ENCODE results near the gene CRISPLD2. TPM values are rescaled to one million over a fixed set of nuclear protein-coding genes. Genes with fewer than 3 reads are reported as not detected.
"Not testable (repeated sequence)": the region's sequence is repeated elsewhere in the genome, so short reads cannot be mapped to it uniquely, and the experiment has no call there.

CRISPLD2 gene
- polyA plus RNA-seq, 3 donors: 6.1 to 7.6 (median 6.3) TPM

DNA sequence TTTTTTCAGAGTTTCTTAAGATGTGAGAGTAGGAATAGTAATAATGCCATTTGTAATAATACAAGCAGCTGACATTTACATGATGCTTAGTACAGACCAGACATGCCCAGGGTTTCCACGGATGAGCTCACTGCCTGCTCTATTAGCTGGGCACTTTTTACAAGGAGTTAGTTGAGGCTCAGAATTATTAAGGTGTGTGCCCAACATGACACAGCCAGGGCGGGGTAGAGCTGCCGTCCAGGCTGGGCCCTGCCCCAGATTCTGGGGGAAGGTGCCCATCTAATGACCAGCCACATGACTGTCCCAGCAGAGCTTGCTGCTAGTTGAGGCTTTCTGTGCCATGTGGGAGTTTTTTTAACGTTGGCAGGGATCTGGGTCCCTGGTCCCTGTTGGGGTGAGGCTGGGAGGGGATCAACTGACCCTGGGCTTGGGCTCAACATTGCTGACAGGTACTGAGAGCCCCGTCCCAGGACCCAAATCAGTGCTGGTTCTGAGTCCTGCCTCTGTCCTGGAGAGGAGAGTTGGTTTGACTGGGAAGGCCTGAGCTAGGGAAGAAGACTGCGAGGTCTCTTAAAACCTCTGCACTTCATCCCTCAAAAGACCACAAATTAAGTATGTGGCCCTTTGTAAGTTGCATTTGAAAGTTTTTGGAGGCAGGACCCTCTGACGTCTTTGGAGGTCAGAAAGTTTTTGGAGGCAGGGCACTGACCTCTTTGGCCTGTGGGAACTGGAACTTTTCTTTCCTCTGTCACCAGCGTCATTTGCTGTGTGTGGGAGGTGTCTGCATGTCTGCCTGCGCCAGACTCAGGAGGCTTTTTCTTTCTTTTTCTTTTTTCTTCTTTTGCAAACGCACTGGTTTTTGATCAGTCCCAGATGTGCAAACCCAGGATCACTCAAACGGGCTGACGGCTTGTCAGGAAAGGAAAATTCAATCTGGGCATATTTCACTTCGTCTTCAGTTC is 2.2 kb downstream of the CRISPLD2 start:
- DNase-seq (ENCODE audit: low read depth in 3 of 3, low spot score in 2 of 3): no peak

DNA sequence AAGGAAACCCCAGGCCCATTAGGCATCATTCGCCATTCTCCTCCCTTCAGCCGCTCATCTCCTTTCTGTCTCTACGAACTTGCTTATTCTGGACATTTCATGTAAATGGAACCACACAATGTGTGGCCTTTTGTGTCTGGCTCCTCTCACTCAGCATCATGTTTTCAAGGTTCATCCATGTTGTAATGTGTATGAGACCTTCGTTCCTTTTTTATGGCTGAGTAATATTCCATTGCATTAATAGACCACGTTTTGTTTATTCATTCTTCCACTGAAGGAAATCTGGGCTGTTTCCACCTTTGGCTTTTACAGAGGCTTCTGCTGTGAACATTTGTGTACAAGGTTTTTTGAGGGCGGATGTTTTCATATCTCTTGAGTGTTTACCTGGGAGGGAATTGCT is 3.2 kb downstream of the CRISPLD2 start:
- DNase-seq (ENCODE audit: low read depth in 3 of 3, low spot score in 2 of 3): no peak

DNA sequence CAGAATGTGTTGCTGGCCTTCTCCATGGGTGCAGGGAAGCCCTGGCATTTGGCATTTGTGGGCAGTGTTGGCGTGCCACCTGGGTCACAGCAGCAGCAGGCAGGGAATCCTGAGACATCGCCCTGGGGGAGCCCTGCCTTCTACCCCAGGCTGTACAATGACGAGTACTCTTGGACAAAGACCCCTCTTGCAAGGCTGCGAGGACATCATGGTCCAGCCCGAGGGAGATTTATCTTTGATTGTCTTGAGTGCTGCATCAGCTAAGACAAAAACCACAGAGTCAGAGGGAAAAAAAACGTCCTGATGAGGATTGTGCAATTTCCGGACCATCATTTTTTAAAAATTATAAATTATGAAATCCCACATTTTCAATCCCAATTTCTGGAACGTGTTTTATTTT is 3.7 kb downstream of the CRISPLD2 start:
- no peak for DNase-seq (ENCODE audit: low read depth in 3 of 3, low spot score in 2 of 3)

DNA sequence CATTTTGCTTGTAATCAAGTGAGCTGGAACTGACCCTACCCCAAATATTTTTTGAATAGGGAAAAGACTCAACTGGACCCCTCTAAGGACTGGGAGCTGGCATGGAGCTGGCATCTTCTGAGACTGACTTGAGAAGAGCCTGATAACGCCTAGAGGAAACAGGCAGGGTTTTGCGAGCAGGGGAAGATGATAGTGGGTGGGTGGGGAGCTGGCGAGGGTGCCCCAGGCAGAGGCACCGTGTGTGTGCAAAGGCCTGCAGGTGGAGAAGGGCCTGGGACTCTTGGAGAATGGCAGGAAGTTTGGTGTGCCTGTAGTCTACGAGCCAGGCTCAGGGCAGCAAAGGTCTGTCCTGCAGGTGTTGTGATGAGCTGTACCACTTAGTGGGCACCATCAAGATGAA is 4.1 kb downstream of the CRISPLD2 start:
- no peak for DNase-seq (ENCODE audit: low read depth in 3 of 3, low spot score in 2 of 3)

DNA sequence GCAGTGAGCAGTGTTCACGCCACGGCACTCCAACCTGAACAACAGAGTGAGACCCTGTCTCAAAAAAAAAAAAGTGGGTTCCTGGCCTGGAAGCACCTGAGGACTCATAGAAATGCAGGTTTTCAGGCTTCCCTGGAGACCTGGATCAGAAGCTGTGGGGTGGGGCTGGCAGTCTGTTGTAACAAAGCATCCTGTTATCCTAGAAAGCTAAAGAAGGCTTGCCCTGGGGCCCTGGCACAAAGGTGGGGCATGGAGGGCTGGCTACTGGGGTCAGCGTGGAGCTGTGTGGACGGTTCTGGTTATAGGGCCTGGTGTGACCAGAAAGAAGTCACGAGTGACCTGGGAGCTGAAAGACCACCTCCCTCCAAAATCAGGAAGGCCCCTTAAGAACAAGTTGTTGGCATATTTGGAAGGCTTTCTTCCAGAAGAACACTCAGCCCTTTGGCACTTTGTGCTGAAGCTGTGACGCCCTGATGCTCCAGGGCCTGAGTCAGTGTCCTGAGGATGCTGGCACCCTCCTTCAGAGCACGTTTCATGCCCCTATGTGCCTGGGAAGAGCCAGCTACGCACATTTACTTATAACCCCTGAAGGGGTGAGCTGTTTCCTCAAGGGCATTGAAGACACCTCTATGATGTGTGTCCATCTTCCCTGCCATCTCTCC is 6.2 kb downstream of the CRISPLD2 start:
- no peak for DNase-seq (ENCODE audit: low read depth in 3 of 3, low spot score in 2 of 3)

DNA sequence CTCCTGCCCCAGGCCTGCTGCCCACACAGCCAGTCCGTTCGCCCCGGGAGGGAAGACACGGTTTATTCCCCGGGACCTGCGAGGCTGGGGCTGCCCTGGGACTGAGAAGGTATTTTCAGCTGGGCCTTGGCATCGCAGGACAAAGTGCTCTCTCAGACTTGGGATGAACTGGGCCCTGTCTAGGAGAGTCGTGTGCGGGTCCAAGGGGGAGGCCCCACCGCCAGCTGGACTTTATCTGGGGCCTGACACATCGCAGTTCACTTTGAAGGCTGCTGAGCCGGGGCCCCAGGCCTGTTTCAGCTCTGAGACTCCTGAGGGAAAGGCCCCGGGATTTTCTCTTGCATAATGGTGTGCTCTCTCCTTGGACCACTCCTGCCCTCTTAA is 6.8 kb downstream of the CRISPLD2 start:
- no peak for DNase-seq (ENCODE audit: low read depth in 3 of 3, low spot score in 2 of 3)

DNA sequence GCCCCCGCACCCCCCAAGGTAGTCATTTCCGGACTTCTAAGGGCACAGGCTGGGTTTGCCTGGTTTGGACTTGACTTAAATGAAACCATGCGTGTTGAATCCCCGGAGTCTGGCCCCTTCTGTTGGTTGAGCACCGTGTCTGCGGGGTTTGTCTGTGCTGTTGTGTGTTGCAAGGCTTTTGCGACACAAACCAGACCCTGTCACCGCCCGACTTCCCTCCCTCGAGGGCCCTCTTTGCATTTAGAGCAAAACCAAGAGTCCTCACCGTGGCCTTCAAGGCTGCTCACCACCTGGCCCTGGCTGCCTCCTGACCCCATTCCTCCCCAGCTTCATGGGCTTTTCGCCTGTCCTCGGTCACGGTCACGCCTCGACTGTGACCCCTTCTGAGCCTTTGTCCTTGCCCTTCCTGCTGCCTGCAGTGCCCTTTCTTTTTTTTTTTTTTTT is 7.4 kb downstream of the CRISPLD2 start:
- DNase-seq (ENCODE audit: low read depth in 3 of 3, low spot score in 2 of 3): no peak

DNA sequence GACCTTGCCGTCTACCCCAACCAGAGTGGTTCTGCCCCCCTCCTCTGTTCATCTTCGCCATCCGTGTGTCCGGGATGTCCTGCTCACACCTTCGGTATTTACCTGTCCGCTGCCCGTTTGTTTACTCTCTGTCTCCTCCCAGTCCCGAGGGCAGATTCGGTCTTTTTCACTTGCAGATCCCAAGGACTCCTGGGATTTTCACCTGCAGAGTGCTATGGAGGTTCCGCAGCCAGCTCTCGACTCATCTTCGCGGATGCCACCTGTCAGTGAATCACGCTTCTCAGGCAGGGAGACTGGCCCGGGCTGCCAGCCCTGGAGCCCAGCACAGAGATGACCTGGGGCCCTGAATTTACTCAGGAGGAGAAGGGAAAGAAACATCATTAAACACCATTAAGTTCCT is 8.1 kb downstream of the CRISPLD2 start:
- no peak for DNase-seq (ENCODE audit: low read depth in 3 of 3, low spot score in 2 of 3)

DNA sequence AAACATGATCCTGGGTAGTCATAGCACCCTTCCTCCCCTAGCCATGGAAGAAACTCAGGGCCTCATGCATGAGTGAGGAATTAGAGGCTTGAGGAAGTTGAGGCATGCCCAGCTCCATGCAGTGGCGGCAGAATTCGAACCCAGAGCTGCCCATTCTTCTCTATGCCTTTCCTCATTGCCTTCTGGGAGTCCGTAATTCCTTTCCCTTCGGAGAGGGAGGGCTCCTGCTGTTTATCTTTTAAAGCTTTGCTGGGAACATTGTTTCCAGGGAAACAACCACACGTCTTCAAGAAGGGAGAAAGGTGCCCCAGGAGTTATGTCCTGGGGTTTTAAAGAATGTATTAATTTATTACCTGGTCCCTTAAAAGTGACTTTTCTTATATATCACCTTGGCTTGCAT is 8.5 kb downstream of the CRISPLD2 start:
- no peak for DNase-seq (ENCODE audit: low read depth in 3 of 3, low spot score in 2 of 3)

DNA sequence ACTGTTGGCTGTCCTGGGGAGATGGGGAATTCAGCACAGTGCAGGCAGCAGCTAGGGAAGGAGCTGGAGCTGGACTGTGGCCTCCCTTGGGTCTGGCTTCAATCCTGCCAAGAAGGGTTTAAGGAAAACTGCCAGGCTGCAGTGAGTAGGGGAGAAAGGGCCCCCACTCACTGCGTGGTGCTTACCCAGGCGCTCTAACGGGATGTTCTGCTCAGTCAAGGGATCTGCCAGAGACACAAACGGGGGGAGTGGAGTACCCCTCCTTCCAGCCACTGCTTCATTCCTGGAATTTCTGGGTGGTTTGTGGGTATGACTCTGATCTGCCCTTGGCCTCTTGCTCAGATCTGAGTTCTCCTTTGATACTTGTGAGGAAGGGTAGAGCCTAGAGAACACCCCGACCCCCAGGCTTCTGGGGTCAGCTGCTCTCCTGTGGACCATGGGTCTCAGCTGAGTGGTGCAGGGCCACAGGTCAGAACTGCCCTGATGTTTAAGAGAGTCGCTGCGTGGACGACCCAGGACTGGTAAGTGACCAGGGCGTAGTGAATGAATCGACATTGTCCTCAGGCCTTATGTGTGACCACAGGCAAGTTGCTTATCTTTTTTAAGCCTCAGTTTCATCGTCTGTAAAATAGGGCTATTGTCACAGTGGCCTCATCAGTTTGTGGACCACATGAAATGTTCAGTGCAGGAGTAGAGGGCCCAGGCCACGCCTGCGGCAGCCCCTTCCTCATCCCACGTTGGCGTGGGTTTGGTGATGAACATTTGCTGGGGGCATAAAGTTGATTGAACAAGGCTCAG is 9.6 kb downstream of the CRISPLD2 start:
- no peak for DNase-seq (ENCODE audit: low read depth in 3 of 3, low spot score in 2 of 3)

DNA sequence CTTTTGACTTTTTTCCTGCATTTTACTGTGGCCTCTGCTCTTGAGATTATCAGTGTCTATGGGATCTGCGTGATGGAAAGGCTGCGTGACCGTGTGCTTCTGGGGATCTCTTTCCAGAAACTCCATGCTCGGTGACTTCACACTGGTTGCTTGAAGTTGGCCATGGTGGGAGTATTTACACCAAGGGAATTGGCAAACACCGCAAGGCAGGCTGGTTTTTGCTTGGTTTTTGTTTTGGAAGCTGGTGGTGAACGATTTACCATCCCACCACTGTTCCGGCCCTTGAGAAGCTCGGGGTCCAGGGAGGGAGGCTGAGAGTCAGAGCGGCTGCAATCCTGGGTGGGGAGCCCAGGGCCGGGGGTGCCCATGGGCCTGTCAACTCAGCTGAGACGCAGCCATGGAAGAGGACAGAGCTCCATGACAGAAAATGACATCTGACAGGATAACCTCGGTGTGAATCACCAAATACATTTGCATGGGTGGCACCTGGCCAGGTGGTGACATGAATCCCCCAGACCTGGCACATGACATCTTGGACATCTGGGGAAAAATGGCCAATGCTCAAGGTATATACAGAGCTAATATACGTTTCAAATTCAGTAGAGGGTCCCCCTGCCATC is 11.1 kb downstream of the CRISPLD2 start:
- no peak for DNase-seq (ENCODE audit: low read depth in 3 of 3, low spot score in 2 of 3)

DNA sequence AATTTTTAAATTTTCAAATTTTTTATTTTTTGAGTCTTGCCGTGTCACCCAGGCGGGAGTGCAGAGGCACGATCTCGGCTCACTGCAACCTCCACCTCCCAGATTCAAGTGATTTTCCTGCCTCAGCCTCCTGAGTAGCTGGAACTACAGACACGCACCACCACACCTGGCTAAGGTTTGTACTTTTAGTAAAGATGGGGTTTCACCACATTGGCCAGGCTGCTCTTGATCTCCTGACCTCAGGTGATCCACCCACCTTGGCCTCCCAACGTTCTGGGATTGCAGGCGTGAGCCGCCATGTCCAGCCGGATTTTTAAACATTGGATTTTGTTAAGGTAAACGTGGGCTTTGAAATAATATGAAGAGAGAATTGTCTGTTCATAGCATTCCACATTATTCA is 11.9 kb downstream of the CRISPLD2 start:
- not testable (repeated sequence) for DNase-seq (ENCODE audit: low read depth in 3 of 3, low spot score in 2 of 3)

DNA sequence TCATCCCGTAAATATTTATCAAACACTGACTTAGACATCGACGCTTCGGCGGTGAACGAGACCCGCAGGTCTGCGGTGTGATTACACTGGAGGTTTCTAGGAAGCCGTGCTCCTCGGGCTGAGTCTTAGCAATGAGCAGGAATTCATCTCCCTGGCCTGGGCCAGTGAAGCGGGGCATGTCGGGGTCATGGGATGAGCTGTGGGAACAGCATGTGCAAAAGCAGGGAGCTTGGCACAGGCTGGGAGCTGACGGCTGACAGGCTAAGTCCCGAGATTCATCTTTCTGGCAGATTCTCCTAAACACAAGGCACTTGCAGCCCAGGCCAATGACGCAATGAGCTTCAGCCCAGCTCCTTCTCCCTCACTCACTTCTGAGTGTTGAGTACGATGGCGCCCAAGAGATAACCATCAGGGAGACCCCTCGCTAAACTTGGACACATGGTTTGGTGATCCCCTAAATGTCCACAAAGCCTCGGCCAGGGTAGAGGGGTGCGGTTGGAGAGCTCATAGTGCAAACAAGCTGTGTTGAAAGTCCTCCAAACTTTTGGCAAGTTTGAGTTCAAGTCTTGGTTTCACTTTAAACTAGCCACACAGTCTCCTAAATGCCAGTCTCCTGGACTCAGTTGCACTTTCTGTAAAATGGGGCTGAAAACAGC is 12.8 kb downstream of the CRISPLD2 start:
- DNase-seq (ENCODE audit: low read depth in 3 of 3, low spot score in 2 of 3): no peak

DNA sequence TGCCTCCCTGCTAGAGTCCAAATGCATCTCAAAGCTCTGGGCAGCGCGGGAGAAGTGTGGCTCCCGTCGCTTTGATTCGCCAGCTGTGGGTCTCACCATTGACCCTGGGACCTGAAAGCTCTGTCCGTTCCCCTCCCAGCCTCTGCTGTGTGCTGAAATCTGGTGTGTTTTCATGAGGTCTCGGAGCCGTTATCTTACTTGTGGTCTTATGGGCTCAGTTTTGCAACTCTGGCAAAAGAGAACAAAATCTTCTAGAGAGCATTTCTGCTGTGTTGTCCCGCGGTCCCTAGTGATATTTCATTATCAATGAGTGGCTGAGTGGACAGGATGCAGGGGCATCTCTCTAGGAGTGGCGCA is 13.3 kb downstream of the CRISPLD2 start:
- no peak for DNase-seq (ENCODE audit: low read depth in 3 of 3, low spot score in 2 of 3)

DNA sequence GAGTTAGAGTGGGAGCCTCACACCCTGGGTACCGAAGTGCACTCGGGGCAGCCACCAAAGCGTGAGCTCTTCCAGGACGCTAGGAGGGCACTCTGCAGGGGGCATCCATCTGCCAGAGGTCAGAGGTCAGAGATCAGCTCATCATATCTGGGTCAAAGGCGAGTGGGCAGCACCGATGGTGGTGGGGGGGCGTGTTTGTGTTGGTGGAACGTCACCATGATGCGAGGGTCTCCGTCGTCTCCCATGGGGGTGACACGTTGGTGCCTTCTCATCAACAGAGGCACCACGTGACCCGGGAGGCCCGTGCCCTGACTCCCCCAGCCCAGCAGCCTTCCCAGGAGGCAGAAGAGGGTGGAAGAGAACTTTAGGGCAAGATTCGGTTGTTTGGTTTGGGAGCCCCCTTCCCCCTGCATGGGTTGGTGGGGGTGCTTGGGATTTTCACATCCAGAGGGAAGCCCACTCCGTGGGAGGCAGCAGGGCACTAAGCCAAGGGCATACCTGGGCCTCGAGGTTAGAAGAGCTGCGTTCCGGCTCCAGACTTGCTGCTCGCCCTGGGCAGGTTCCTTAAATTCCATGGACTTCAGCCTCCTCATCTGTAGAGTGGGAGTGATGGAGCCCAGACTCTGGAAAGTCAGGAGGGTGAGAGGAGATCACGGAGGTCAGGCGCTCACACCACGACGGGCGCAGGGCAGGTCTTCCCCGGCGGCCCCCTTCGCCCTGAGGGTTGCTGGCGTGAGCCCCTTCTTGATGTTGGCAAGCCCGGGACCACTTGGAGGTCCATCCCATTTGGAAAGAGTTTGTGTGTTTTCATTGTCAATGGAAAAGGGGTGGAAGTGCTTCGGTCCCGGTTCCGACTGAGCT is 14.0 kb downstream of the CRISPLD2 start:
- no peak for DNase-seq (ENCODE audit: low read depth in 3 of 3, low spot score in 2 of 3)

DNA sequence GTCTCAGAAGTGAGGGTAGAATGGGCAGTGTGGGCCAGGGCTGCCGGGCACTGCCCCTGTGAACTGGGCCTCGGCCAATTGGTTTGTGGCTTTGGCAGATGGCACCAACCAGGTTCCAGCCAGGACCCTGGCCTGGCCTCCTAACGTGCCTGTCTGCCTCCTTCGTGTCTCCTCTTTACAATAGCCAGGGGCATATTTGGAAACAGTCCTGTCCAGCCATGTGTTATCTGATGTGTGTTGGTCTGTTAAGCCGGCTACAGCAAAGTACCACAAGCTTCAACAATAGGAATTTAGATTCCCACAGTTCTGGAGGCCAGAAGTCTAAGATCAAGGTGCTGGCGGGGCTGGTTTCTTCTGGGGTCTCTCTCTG is 14.6 kb downstream of the CRISPLD2 start:
- no peak for DNase-seq (ENCODE audit: low read depth in 3 of 3, low spot score in 2 of 3)

DNA sequence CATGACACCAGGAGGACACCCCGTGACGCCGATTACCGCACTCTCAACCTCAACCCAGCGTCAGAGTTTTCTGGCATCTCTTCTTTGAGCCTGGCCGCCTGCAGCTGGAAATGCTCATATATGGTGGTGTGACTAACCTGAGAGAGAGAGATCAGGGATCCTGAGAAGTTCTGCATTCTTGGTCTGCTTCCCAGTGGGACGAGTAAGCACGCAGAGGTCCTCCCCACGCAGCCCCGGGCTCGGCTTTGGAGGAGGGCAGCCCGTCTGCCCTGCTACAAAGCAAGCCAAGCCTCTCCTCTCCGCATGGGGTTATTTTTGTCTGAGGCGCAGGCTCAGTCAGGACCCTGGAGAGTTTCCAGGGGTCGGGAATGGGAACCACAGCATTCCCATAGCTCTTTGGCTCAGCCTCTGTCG is 16.5 kb downstream of the CRISPLD2 start:
- DNase-seq (ENCODE audit: low read depth in 3 of 3, low spot score in 2 of 3): peak; percentile 45 to 70 (median 49)

DNA sequence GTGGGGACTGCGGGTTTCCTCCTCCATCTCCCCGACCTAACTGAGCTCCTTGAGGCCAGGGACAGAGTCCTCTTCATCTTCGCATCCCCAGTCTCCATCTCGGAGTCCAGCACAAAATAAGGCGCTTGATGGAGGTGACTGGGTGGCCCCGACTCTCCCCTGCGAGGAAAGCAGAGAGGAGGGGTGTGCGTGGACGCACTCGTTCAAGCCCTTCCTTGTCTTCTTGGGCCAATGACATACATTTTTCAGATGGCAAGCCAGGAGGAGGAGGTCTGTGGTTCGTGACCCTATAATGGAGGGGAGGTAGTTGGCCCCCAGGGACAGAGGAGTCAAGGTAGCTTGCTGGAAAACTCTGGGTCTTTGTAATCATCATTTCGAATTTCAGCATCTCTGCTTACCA is 17.2 kb downstream of the CRISPLD2 start:
- DNase-seq (ENCODE audit: low read depth in 3 of 3, low spot score in 2 of 3): no peak

DNA sequence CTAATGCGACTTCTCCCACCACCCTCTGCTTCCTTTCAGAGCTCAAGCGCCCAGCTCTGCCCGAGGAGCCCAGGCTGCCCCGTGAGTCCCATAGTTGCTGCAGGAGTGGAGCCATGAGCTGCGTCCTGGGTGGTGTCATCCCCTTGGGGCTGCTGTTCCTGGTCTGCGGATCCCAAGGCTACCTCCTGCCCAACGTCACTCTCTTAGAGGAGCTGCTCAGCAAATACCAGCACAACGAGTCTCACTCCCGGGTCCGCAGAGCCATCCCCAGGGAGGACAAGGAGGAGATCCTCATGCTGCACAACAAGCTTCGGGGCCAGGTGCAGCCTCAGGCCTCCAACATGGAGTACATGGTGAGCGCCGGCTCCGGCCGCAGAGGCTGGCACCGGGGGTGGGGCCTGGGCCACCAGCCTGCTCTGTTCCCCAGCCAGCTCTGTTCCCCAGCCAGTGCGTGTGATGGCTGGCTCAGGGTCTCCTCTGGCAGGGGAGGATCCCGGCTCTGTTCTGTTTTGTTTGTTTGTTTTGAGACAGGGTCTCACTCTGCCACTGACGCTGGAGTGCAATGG is 18.7 kb downstream of the CRISPLD2 start:
- no peak for DNase-seq (ENCODE audit: low read depth in 3 of 3, low spot score in 2 of 3)
